Muscle layer of colon (tissue), 2 donors: ENCODE results near the gene GABPA.

ENCODE experiments used
- H3K27ac ChIP-seq: one replicate; pipeline ENCODE4 v1.7.0; 2013; ENCODE audit warnings: low read depth, mild to moderate bottlenecking, low read length, moderate library complexity
- H3K27me3 ChIP-seq, 2 donors: one replicate each; pipeline ENCODE4 v1.7.0; 2013; ENCODE audit warnings: low read length in 2 of 2, mild to moderate bottlenecking in 2 of 2; ENCODE audit not compliant: insufficient read depth in 2 of 2, control insufficient read depth in 1 of 2
- H3K36me3 ChIP-seq: one replicate; pipeline ENCODE4 v1.7.0; 2013; ENCODE audit warnings: mild to moderate bottlenecking, low read length; ENCODE audit not compliant: insufficient read depth
- H3K4me1 ChIP-seq: one replicate; pipeline ENCODE4 v1.7.0; 2013; ENCODE audit warnings: mild to moderate bottlenecking, low read length; ENCODE audit not compliant: insufficient read depth
- H3K4me3 ChIP-seq, 2 donors: one replicate each; pipeline ENCODE4 v1.7.0; 2013; ENCODE audit warnings: low read length in 2 of 2, low read depth in 1 of 2, mild to moderate bottlenecking in 1 of 2, moderate library complexity in 1 of 2
- H3K9ac ChIP-seq: one replicate; pipeline ENCODE4 v1.7.0; 2013; ENCODE audit warnings: low read length
- H3K9me3 ChIP-seq: one replicate; pipeline ENCODE4 v1.7.0; 2013; ENCODE audit warnings: mild to moderate bottlenecking, low read length
- donor health status: abdominal sarcoma.
- donor health status: Adenocarcinoma of cecum.

GABPA gene

DNA sequence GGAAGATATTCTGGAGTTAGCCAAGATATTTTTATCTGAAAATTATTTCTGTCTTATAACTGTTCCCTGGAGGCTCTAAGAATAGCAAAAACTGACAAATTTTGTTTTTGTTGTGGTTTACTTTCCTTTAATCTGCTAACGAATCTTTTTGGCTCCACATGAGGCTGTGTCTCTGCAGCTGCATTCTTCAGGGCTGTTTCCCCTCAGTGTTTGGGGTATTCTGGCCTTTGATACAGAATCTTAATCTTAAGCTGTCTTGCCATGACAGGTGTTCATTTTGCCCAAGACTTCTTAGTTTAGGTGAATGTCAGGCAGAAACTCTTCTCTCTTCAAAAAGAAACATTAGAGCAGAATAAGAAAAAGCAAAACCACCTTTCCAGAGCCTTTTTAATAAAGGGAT lies 83.8 kb downstream of the GABPA start:
- no peak overlapping the region for H3K27ac ChIP-seq
- peaks cover 11% of the 10 kb centered on the region for H3K4me1 ChIP-seq
- no peaks in the 10 kb centered on the region for H3K9me3 ChIP-seq
- no peak overlapping the region for H3K9ac ChIP-seq
- H3K36me3 ChIP-seq = no peaks in the 10 kb centered on the region
- H3K4me3 ChIP-seq = no peak overlapping the region
- no peaks in the 10 kb centered on the region for H3K27me3 ChIP-seq
